Measurements from ENCODE around the gene FOXK1.

FOXK1 gene

GRCh38 chr7:4722960-4723630 lies 41.0 kb downstream of the FOXK1 start:
- no peak for DNase-seq (ENCODE audit: low spot score)

GRCh38 chr7:4724648-4725013 lies 42.5 kb downstream of the FOXK1 start:
- DNase-seq (ENCODE audit: low spot score): no peak

DNA sequence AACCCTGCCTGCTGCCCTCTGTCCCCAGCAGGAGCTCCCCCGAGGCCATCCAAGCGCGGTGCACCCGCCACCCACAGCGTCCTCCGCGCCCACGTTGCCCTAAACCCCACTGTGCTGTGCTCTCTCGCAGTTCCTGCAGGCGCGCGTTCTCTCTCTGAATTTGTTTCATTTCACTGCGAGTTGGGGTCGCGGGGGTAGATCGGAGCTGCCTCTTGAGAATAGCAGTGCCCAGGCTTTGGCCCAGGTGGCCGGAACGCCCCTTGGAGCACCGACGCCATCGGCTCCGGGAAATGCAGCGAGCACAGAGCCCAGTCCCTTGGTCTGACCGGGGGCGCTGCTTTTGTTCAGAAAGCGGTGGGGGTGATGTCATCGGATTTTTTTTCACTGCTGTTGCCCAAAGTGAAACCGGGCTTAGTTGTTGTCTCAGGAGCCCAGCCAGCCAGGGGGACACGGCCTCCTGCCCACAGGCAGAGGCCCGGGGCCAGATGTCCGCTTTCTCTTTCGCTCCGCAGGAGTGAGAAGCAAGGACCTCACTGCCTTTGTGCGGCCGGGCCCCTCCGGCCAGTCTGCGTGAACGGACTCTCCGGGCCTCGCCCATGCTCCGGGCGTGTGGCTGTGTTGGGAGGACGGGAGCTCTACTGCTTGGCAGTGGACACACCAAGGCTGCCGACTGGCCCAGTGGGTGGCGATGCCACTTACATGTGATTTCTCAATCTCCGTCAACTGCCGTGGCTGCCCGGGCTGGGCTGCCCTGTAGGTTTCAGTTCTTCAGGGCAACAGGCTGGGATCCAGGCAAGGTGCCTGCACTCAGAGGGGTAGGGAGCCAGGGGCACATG lies 43.1 kb downstream of the FOXK1 start:
- DNase-seq (ENCODE audit: low spot score): peak; percentile 80

DNA sequence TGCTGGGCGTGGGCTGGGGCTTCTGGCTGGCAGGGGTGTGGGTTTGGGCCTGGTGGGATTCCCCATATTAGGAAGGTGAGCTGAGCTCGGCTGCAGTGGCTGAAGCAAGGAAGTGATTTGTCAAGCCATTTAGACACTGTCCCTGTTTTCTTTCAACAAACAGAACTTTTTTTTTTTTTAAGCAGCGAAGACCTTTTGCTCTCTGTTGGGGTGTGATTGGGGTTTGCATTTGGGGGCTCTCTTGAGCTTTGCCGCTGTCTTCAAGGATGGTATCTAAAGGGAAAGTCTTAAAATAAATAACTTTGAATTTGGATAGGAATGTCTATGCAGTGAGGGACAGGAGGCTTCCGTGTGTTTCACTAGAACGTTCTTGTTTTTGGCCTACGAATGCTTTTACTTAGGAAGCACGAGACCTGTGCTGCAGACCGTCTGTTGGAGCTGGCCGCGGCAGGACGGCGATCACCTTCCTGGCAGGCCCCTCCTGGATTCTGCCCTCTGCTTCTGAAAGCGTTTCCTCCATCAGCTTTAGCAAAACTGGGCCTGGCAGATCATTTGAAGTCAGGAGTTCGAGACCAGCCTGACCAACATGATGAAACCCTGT lies 43.9 kb downstream of the FOXK1 start:
- no peak for DNase-seq (ENCODE audit: low spot score)

DNA sequence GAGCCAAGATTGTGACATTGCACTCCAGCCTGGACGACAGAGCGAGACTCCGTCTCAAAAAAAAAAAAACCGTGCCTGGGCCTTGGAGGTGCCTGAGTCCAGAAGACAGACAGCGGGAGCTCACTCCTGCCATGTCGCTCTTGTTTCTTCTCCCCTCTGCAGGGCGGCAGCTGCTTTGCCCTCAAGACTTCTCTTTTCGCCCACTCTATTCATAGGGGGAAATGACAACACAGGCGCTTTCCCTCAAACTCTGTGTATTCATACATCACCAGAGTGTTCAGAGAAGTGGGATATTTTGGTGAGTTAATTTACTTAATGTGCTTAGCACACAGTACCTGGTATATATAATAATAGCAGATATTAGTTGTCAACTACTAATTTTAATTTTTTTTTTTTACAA lies 44.5 kb downstream of the FOXK1 start:
- DNase-seq (ENCODE audit: low spot score): no peak

DNA sequence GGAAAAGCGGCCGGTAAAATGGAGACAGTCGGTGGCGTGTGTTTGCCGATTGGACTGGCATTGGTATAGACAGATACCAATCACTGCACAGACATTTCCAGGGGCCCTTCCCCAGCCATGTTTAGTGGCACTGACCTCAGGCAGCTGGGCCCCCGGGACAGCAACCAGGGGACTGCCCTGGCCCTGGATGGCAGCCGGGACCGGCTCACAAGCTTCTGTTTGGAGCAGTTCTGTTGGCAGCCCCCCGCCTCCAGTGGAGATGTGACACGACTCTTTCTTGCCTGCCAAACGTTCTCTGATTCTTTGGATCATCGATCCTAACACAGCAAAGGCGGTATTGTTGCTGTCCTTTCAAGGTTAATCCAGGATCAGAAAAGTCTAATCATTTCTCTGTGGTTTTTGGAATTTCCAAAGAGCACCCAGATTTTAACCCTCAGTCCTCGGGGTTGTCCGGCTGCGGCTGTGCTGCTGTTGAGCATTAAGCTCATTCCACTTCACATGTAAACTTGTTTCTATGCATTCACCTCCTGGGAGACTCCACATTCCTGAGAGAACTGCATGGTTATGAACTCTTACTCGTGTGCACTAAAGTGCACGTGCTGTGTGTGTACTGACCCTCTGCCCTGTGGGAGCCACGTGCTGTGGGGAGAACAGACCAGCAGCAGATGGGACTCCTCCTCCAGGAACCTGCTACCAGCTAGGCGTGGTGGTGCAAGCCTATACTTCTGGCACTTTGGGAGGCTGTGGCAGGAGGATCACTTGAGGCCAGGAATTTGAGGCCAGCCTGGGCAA lies 46.0 kb downstream of the FOXK1 start:
- DNase-seq (ENCODE audit: low spot score): no peak

DNA sequence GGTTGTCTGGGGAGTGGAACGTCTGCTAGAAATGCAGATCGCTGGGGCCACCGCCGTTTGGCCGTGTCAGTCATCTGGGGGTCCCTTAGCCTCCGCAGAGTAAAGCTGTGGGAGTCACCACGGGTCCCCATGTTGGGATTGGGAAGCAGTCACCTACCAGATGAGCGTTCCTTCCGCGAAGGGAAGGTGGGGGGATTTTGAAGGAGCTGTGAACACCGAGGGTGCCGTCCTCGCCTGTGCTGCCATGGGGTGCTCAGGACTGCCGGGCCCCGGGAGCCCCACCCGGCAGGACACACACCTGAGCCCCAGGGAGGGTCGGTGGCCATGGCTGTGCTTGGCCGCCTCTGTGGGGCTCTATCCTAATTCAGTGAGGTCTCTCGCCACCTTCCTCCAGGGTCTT lies 47.2 kb downstream of the FOXK1 start:
- DNase-seq (ENCODE audit: low spot score): no peak

DNA sequence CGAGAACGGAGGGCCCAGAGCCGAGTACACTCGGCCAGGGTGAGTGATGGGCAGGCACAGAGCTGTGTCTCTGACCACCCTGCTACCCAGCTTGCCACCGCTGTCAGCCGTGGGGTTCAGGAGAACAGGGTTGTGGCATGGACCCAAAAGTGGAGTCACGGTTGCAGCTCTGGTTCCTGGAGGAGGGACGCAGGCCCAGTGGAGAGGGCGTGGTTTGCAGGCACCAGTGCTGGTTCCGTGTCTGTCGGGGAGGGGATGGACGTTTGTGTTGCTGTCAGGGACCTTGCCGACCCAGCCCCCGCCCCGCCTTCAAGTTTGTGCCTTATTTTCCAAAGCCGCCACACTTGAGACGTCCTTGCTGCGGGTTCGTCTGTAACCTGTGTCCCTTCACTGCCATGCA lies 48.2 kb downstream of the FOXK1 start:
- DNase-seq (ENCODE audit: low spot score): no peak

GRCh38 chr7:4730971-4731370 lies 48.9 kb downstream of the FOXK1 start:
- DNase-seq (ENCODE audit: low spot score): no peak

DNA sequence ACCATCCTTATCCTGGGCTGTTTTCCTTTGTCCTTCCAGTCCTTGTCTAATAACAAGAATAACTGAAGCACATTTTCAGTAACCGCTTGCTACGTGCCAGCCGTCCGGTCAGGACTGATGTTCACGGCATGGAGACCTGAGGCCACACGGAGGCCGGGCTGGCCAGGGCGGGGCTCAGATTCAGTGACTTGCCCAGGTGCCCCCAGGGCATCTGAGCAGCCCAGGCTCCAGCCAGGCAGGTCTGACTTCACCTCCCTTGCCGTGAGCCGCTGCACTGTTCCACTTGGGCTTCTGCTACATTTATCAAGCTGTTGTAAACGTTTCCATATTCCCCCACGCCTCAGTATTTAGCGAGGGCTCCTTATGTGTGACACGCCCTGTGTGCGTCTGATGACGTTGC lies 49.7 kb downstream of the FOXK1 start:
- no peak for DNase-seq (ENCODE audit: low spot score)

- DNase-seq (ENCODE audit: low spot score): no peak
Observed at GRCh38 chr7:4733936-4734528, 51.9 kb downstream of the FOXK1 start.

GRCh38 chr7:4734587-4735345 lies 52.7 kb downstream of the FOXK1 start:
- peak; percentile 83 for DNase-seq (ENCODE audit: low spot score)

DNA sequence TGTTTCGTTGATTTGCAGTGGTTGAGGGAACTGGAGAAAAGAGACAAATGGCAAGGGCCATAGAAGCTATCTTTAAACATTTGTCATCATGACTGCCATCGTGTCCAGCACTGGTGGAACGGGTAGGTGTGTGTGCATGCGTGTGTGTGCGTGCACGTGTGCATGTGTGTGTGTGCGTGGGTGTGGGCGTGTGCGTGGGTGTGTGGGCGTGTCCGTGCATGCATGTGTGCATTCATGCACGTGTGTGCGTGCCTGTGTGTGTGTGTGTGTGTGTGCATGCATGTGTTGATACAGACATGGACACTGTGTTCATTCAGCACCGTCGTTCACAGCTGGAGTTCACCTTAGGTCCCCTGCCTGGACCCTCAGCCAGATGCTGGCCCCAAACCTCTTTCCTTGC lies 55.2 kb downstream of the FOXK1 start:
- DNase-seq (ENCODE audit: low spot score): no peak

- DNase-seq (ENCODE audit: low spot score): peak; percentile 71
Observed at GRCh38 chr7:4738711-4739527, 56.8 kb downstream of the FOXK1 start.

DNA sequence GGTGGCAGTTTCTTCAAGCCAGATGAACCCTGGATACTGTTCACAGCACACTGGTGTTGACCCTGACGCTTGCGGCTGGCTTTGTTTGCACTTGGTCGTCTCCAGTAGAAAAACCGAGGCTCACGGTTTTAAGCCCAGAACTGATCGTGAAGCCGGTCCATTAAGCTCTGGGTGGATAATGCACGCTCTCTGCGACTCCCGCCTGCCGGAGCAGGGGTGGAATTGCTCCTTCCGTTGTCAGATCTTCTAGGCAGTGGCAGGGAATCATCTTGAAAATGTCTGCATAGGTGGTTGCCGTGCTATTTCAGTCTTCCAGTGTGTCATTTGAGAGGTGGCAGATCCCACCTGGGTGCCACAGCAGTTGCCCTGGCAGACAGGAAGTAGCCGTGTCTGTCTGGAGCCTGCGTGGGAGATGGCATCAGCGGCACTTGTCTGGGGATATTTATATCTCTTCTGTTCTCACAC lies 57.5 kb downstream of the FOXK1 start:
- peak; percentile 72 for DNase-seq (ENCODE audit: low spot score)

- no peak for DNase-seq (ENCODE audit: low spot score)
Observed at GRCh38 chr7:4740796-4741195, 58.7 kb downstream of the FOXK1 start.

DNA sequence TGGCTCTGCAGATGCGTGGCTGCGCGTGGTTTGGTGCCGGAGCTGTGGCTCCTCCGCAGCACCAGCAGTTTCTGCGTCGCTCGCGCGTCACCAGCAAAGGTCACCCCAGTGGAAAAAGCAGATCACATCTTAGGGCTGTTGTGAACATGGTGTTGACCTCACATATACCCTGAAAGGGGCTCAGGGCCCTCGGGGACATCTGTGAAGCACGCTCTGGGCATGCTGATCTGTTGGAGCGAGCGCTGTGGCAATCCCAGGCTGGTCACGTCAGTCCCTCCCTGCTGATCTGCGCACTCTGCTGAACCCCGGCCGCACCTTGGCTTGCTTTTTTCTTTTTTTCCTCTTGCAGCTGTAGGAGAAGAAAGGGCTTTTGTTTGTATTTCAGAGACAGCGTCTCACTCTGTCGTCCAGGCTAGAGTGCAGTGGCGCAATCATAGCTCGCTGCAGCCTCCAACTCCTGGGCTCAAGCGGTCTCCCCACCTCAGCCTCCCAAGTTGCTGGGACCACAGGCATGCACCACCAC lies 60.0 kb downstream of the FOXK1 start:
- peak; percentile 74 for DNase-seq (ENCODE audit: low spot score)

- no peak for DNase-seq (ENCODE audit: low spot score)
Observed at GRCh38 chr7:4742852-4743251, 60.8 kb downstream of the FOXK1 start.

- peak; percentile 95 for DNase-seq (ENCODE audit: low spot score)
Observed at GRCh38 chr7:4744391-4745264, 62.5 kb downstream of the FOXK1 start.
